ENCODE data around the gene TPPP3. TPM values are rescaled to one million over a fixed set of nuclear protein-coding genes. Genes with fewer than 3 reads are reported as not detected.

The TPPP3 gene
- total RNA-seq, 2 donors from 2014 or later = 0.19 TPM; not detected in 1

DNA sequence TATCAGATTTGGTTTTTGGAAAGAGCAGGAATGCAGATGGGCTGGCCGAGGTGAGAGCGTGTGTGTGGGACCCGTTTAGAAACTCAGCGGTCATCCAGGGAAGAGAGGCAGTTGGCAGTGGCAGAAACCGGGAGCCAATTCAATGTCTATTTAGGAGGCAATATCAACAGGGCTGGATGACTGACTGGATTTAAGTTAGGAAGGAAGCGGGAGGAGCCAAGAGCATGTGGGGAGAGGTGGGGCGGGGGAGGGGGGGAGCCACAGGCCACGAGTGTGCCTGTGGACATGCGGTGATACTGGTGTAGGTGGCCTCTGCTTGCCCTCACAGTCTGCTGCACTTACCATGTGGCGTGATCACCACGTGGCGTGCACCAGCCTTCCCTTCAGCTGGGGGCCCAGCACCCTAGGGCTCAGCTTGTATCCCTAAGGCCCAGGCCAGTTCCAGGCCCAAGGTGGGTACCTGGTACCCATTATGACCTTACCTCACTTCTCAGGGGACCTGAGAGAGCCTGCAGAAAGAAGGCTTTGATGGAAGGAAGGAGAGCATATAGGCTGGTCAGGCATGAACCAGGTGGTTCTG, 10.8 kb upstream of the TPPP3 start:
- Mint-ChIP-seq H3K4me1 (no peaks in the 10 kb centered on the region), H3K4me3 (no peak overlapping the region), H3K36me3 (ENCODE audit: low read depth) (no peaks in the 10 kb centered on the region), H3K27me3 (peaks cover 7% of the 10 kb centered on the region), H3K9me3 (no peaks in the 10 kb centered on the region), H3K27ac (no peak overlapping the region)
- ATAC-seq (replicated peaks) = no peak

DNA sequence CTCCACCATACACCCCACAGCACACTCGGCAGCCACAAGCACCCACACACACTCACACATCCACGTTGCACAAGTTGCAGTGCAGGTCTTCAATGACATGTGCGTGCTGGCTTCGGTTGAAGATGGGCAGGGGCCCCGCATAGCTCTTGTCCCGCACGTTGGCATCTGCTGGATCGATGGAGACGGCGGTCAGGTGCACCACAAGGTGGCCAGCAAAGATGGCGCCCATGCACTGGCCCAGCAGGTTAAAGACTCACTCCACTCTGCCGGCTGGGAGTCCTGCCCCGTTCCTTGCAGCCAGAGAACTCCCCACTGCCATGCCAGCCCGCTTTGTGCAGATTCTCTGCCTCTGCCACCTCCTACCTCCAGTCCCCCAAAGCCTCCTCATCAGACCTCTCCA, 7.6 kb upstream of the TPPP3 start:
- H3K36me3 Mint-ChIP-seq (ENCODE audit: low read depth) = no peaks in the 10 kb centered on the region
- H3K4me1 Mint-ChIP-seq = no peaks in the 10 kb centered on the region
- H3K9me3 Mint-ChIP-seq = no peaks in the 10 kb centered on the region
- H3K27me3 Mint-ChIP-seq = peaks cover 13% of the 10 kb centered on the region
- ATAC-seq (replicated peaks) = no peak
- no peak overlapping the region for H3K4me3 Mint-ChIP-seq
- no peak overlapping the region for H3K27ac Mint-ChIP-seq

DNA sequence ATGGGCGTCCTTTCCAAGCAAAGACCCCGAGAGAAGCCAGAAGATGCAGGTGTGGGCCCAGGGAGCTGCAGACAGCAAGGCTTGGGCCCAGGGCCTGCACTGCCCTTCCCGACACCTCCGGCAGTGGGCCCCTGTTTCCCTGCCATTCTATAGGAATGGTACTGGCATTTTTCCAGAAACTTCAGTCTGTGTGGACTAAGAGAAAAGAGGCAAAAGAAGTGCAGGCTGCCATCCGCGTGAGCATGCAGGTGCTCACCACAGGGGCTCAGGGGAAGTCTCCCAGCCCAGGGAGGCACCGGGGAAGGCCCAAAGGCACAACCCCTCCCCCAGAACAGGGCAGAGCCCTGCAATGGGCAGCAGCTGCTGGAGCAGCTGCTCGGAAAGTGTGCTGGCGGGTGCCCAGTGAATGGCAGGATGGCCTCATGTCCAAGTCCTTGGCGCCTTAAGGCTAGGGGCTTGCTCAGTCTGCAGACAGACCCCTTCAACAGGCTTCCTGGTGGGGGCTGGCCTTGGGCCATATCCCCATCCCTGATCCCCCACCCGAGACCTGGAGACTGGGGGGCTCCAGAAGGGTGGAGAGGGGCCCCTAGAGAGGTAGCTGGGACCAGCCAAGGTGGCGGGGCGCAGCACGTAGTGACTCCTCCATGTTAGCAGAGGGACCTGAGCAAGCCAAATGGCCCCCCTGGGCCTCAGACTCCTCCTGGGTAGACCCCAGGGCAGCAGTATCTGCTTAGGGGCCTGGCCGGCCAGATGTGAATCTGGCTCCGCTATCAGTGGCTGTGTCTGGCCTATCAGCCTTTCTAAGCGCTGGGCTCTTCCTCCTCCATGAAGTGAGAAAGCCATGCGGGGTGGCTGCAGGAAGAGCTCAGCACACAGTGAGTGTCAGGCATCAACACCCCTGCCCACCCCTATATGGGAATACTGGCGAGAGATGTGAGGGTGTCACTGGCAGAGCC, 6.7 kb upstream of the TPPP3 start:
- H3K27ac Mint-ChIP-seq = no peak overlapping the region
- H3K36me3 Mint-ChIP-seq (ENCODE audit: low read depth) = no peaks in the 10 kb centered on the region
- H3K4me1 Mint-ChIP-seq = no peaks in the 10 kb centered on the region
- peaks cover 20% of the 10 kb centered on the region for H3K27me3 Mint-ChIP-seq
- H3K9me3 Mint-ChIP-seq = no peaks in the 10 kb centered on the region
- H3K4me3 Mint-ChIP-seq = no peak overlapping the region
- no peak for ATAC-seq (replicated peaks)

DNA sequence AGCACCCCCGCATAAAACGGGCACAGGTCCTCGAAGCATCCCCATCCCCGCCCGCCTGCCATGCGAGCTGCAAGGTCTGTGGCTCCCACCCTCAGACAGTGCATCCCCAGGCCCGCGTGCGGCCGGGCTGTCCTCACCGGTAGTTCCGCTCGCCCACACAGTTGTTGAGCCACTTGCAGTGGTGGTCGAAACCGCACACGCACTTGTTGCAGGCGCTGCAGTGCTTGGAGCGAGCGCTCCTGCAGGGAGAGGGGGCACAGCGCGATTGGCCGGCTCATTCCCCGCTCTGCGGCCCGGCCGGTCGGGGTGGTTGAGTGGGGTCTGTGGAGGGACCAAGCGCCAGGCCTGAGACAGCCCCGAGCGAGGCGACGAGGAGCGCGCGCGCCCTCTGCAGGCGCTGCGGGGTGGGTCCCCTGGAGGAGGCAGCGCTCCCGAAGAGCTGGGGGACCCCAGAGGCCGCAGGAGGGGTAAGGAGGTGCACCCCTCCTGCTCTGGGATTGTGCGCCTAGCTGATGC, 6.0 kb upstream of the TPPP3 start:
- ATAC-seq (replicated peaks) = peak; percentile 88
- Mint-ChIP-seq H3K9me3 (no peaks in the 10 kb centered on the region), H3K27me3 (peaks cover 21% of the 10 kb centered on the region), H3K27ac (no peak overlapping the region), H3K4me3 (no peak overlapping the region), H3K4me1 (no peaks in the 10 kb centered on the region), H3K36me3 (ENCODE audit: low read depth) (no peaks in the 10 kb centered on the region)

DNA sequence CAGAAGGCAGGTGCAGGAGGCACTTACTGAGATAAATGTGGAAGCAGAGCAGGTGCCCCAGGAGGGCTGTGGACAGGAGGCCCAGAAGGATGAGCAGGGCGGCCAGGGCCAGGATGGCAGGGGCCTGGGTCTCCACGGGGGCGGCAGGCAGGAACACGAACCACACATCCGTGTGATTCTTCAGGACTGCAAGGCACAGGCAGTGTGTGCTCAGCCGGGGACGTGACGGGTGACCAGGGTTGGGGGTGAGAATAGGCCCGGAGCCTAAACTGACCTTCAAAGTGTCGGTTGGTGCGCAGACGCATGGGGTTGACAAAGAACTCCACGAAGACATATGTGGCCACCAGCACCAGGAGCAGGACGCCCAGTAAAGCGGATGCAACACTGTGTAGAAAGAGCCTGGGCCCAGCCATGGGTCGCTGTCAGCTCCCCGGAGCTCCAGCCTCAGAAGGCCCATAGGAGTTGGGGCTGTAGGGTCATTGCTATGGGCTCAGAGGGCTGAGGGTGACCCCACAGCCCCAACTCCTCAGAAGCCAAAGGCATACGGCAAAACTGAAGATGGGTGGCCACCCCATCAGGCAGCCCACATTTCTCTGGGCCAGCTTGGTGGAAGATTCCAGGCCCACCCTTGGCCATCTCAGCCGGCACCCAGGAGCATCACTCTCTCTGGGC, 5.4 kb upstream of the TPPP3 start:
- ATAC-seq (replicated peaks) = no peak
- H3K36me3 Mint-ChIP-seq (ENCODE audit: low read depth) = no peaks in the 10 kb centered on the region
- no peak overlapping the region for H3K27ac Mint-ChIP-seq
- no peaks in the 10 kb centered on the region for H3K9me3 Mint-ChIP-seq
- H3K4me1 Mint-ChIP-seq = no peaks in the 10 kb centered on the region
- peaks cover 25% of the 10 kb centered on the region for H3K27me3 Mint-ChIP-seq
- H3K4me3 Mint-ChIP-seq = no peak overlapping the region

DNA sequence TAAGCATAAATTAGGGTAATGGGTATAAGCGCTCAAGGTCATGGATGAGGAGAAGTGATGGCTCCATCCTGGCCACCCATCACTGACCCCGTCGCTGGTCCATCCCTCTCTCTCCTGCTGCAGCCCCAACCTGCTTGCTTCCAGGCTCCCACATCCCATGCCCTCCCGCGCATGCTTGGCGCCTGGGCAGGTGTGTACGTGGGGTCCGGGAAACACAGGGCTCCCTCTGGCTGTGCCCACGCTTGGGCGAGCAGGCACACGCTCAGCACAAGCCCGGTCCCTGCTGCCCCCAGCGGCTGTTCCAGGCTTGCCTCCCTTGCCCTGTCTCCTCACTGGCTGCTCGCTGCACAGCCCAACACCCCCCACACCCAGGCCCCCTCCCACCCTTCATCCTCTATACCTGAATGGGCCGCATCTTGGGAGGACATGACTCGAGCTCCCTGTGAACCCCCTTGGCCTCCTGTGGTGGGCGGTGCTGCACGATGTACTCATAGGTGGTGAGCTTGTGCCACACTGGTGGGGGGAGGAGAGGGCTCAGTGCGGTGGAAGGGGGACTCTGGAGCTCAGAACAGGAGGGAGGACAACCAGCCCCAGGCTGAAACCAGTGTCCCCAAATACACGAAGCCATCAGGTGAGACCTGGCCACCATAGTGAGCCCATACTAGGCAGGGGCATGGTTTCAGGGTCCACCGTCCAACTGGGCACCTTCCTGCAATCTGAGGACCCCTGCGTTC, 4.7 kb upstream of the TPPP3 start:
- Mint-ChIP-seq H3K27ac (no peak overlapping the region), H3K27me3 (peaks cover 25% of the 10 kb centered on the region), H3K9me3 (no peaks in the 10 kb centered on the region), H3K36me3 (ENCODE audit: low read depth) (no peaks in the 10 kb centered on the region), H3K4me3 (no peak overlapping the region), H3K4me1 (no peaks in the 10 kb centered on the region)
- ATAC-seq (replicated peaks) = no peak

DNA sequence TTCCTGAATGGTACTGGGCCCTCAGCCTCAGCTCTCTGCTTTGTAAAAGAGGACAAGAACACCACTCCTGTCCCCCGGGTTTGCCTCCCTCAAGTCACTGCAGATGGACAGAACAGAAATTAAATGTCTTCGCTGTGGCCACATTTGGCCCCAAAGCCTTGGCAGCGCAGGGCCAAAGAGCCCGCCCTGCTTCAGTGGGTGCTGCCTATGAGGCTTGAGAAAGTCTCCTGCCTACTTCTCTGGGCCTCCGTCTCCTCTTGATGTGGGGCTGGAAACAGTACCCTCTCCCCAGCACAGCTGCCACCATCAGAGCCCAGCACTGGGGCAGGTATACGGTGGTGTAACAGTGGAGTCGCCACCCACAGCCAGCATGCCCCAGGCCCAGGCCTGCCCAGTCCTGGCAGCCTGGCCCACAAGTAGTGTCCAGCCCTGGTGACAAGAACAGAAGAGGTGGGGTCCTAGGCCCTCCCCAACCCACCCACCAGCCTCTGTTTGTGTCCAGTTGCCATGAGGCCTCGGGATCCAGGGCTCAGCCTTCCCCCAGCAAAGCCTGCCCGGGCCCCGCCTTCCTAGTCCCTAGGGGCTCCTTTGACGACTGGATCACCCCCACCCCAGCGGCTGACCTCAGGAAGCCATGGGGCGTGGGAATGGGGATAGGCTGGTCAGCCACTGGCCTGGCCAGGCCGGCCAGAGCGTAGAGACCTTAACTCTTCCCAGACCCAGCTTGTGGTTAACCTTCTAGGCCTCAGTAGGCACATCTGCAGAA, 3.9 kb upstream of the TPPP3 start:
- Mint-ChIP-seq H3K4me3 (no peak overlapping the region), H3K27ac (no peak overlapping the region), H3K36me3 (ENCODE audit: low read depth) (no peaks in the 10 kb centered on the region), H3K27me3 (peaks cover 29% of the 10 kb centered on the region), H3K4me1 (peaks cover 5% of the 10 kb centered on the region), H3K9me3 (no peaks in the 10 kb centered on the region)
- no peak for ATAC-seq (replicated peaks)

DNA sequence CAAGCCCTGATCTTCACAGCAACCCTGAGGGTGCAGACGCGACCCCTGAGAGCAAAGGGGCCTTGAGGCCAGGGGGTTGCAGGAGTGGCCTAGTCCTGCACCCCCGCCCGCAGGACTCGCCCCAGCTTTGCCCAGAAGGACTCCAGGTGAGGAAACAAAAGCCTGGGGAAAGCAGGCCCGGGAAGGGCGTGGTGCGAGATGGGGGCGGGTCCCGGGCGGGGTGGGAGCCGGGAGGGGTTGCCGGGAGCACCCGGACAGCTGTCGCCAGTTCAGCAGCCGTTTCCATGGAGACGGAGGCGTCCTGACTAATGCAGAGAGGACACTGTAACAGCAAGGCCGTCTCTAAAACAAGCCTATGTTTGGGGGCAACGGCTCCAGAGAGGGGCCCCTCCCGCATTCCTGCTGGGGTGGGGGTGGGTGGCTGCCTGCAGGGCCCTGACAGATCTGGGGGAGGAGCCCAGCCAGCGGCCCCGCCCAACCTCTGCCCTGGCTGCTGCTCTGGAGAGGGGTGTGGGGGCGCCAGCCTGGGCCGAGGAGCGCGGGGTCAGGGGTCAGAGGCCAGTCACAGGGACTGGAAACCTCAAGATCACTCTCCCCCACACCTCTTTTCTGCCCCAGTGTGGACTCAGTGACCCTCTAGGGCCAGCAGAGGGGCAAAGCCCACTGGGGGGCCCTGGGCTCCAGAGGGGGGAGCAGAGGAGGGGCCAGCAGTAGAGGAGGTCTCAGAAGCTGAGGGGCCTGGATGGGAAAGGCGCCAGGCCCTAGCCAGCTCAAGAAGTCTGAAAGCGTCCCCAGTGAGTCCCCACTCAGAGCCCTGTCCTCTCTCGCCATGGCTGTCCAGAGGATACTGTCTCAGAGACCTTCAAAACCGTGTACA, 3.1 kb upstream of the TPPP3 start:
- H3K27me3 Mint-ChIP-seq = peaks cover 27% of the 10 kb centered on the region
- no peaks in the 10 kb centered on the region for H3K36me3 Mint-ChIP-seq (ENCODE audit: low read depth)
- no peaks in the 10 kb centered on the region for H3K9me3 Mint-ChIP-seq
- no peak overlapping the region for H3K27ac Mint-ChIP-seq
- H3K4me1 Mint-ChIP-seq = peaks cover 9% of the 10 kb centered on the region
- no peak for ATAC-seq (replicated peaks)
- H3K4me3 Mint-ChIP-seq = no peak overlapping the region

DNA sequence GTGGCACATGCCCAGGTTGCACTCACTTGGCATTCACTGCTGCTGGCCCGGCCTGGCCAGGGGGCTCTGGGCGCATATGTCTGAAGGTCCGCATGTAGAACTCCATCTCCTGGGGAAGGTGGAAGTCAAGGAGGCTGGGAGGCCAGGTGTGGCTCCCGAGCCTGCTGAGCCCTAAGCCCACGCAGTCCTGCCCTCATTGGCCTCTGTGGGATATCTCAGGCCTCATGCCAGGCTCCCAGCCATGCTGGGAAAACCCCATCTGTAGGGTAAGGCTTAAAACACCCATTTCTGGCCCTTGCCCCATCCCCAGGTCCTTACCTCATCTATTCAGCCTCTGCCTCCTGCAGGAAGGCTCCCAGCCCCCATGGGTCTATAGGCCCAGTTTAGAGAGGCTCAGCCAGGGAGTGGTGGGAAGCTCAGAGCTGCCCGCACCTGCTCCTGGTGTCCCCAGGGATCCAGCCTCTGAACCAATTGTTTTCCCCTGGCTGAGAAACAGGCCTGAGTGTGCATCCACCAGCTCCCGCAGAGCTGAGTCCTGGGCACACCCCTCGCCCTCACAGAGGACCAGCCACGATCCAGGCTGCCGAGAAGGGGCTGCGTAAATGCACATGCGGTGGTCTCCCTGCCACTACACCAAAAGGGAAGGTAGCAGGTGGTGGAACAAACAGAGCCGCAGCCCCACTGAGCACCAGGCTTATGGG, 2.3 kb upstream of the TPPP3 start:
- ATAC-seq (replicated peaks) = no peak
- Mint-ChIP-seq H3K27me3 (peaks cover 27% of the 10 kb centered on the region), H3K36me3 (ENCODE audit: low read depth) (no peaks in the 10 kb centered on the region), H3K9me3 (no peaks in the 10 kb centered on the region), H3K27ac (no peak overlapping the region), H3K4me3 (no peak overlapping the region), H3K4me1 (peaks cover 9% of the 10 kb centered on the region)

DNA sequence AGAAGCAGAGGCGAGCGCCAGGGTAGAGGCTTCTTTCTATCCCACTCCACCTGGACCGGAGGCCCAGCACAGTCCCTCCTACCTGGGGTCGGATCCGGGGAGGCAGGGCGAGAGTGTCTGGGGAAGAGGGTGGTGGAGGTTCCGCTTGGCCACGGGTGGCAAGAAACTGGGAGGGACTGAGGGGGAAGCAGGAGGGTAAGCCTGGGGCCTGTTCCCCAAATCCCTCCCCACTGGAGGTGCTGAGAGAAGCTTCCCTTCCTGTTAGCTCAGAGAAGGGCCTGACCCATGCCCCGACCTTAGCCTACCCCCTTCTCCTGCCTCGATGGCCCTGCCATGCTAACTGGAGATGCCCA, 1.8 kb upstream of the TPPP3 start:
- Mint-ChIP-seq H3K9me3 (no peaks in the 10 kb centered on the region), H3K36me3 (ENCODE audit: low read depth) (no peaks in the 10 kb centered on the region), H3K27me3 (peaks cover 27% of the 10 kb centered on the region), H3K4me3 (no peak overlapping the region), H3K27ac (no peak overlapping the region), H3K4me1 (peaks cover 9% of the 10 kb centered on the region)
- ATAC-seq (replicated peaks) = no peak

DNA sequence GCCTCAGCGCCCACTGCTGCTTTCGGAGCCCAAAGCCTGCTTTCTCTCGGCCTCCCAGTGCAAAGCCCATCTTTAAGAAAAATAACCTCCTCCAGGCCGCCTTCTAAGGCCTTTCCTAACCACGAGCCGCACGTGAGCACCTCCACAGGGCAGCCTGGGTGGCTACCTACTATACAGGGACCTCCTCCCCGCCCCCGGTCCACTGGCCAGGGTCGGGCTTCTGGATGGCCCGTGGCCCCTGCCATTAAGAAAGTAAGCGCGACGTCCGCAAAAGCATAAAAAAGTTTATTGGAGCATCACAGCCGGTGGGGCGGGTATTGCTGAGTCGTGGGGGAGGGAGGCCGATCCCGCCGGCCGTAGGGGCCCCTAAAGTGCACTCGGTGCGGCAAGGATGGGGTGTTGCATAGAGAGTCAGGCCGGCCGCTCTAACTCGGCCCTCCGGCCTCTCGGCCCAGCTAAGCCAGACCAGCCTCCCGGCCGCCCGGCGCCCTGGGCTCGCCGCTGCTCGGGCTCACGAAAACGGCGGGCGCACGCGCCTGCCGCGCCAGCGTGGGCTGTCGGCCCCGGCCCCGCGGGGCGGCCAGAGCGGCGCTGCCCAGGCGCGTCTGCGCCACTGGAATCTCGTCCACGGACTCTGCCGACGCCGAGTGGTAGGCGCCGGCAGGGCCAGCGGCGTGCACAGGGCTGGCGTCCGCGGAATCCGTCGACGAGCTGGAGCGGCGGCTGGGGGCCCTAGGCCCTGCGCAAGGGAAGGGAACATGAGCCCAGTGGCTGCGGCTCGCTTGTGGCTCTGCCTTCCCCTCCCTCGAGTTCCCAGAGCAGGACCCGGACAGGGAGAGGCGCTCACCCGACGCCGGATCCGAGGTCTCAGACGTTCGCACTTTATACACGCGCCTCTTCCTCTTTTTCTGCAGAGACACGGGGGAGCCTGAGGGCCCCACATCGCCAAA, 1.1 kb upstream of the TPPP3 start:
- Mint-ChIP-seq H3K9me3 (no peaks in the 10 kb centered on the region), H3K27ac (no peak overlapping the region), H3K4me1 (peaks cover 9% of the 10 kb centered on the region), H3K36me3 (ENCODE audit: low read depth) (no peaks in the 10 kb centered on the region), H3K4me3 (peak overlapping the region; percentile 72), H3K27me3 (peaks cover 27% of the 10 kb centered on the region)
- ATAC-seq (replicated peaks) = peak; percentile 16

DNA sequence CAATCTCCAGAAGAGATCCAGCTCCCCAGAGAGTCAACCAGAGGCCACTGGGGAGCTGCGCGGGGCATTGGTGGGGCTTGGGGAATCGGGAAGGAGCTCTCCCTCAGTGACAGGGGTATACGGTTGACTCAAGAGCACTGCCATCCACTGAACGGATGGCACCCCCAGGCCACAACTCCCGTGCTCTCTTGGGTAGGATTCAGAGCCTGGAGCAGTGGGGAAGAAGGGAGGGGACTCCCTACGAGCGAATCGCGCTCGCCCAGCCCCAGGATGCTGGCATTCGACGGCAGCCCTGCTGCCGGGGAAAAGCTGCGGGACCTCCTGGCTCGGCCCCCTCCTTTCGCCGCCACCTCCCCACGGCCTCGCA, 473 bp upstream of the TPPP3 start:
- H3K27me3 Mint-ChIP-seq = peaks cover 27% of the 10 kb centered on the region
- H3K9me3 Mint-ChIP-seq = no peaks in the 10 kb centered on the region
- peak overlapping the region; percentile 72 for H3K4me3 Mint-ChIP-seq
- ATAC-seq (replicated peaks) = peak; percentile 25
- no peak overlapping the region for H3K27ac Mint-ChIP-seq
- no peaks in the 10 kb centered on the region for H3K36me3 Mint-ChIP-seq (ENCODE audit: low read depth)
- peaks cover 9% of the 10 kb centered on the region for H3K4me1 Mint-ChIP-seq

All from activated T-helper 17 cell treated with anti-CD3 and anti-CD28 coated beads, Interleukin-2, amount 50 U/mL, for 72 hours (primary cell).